ENCODE results near the gene KCNJ1. TPM values are rescaled to one million over a fixed set of nuclear protein-coding genes. Genes with fewer than 3 reads are reported as not detected.

The KCNJ1 gene
- total and polyA plus RNA-seq, 2 of the 8 experiments (the other 6 are each of a cell fraction or from before 2014, with no cell fraction given): 0.17 to 0.23 TPM

DNA sequence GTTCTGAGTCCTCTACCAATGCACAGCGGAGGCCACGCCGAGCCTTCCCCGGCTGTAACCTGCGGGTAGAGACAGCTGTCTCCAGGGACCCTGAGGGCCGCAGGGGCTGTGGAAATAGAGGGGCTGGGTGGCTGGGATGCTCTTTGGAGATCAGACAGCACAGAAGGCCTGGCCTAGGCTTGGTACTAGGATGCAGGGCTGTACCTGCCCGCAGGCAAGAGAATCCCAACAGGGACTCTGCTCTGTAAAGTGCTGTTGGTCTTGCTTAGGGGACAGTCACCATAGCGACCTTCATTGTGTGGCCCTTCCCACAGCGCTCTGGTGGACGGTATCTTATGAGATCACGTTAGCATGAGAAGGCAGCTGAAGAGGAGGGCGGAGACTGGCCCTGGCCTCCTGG, 12.7 kb upstream of the KCNJ1 start (continued):
- TF ChIP-seq, protein P1, sequence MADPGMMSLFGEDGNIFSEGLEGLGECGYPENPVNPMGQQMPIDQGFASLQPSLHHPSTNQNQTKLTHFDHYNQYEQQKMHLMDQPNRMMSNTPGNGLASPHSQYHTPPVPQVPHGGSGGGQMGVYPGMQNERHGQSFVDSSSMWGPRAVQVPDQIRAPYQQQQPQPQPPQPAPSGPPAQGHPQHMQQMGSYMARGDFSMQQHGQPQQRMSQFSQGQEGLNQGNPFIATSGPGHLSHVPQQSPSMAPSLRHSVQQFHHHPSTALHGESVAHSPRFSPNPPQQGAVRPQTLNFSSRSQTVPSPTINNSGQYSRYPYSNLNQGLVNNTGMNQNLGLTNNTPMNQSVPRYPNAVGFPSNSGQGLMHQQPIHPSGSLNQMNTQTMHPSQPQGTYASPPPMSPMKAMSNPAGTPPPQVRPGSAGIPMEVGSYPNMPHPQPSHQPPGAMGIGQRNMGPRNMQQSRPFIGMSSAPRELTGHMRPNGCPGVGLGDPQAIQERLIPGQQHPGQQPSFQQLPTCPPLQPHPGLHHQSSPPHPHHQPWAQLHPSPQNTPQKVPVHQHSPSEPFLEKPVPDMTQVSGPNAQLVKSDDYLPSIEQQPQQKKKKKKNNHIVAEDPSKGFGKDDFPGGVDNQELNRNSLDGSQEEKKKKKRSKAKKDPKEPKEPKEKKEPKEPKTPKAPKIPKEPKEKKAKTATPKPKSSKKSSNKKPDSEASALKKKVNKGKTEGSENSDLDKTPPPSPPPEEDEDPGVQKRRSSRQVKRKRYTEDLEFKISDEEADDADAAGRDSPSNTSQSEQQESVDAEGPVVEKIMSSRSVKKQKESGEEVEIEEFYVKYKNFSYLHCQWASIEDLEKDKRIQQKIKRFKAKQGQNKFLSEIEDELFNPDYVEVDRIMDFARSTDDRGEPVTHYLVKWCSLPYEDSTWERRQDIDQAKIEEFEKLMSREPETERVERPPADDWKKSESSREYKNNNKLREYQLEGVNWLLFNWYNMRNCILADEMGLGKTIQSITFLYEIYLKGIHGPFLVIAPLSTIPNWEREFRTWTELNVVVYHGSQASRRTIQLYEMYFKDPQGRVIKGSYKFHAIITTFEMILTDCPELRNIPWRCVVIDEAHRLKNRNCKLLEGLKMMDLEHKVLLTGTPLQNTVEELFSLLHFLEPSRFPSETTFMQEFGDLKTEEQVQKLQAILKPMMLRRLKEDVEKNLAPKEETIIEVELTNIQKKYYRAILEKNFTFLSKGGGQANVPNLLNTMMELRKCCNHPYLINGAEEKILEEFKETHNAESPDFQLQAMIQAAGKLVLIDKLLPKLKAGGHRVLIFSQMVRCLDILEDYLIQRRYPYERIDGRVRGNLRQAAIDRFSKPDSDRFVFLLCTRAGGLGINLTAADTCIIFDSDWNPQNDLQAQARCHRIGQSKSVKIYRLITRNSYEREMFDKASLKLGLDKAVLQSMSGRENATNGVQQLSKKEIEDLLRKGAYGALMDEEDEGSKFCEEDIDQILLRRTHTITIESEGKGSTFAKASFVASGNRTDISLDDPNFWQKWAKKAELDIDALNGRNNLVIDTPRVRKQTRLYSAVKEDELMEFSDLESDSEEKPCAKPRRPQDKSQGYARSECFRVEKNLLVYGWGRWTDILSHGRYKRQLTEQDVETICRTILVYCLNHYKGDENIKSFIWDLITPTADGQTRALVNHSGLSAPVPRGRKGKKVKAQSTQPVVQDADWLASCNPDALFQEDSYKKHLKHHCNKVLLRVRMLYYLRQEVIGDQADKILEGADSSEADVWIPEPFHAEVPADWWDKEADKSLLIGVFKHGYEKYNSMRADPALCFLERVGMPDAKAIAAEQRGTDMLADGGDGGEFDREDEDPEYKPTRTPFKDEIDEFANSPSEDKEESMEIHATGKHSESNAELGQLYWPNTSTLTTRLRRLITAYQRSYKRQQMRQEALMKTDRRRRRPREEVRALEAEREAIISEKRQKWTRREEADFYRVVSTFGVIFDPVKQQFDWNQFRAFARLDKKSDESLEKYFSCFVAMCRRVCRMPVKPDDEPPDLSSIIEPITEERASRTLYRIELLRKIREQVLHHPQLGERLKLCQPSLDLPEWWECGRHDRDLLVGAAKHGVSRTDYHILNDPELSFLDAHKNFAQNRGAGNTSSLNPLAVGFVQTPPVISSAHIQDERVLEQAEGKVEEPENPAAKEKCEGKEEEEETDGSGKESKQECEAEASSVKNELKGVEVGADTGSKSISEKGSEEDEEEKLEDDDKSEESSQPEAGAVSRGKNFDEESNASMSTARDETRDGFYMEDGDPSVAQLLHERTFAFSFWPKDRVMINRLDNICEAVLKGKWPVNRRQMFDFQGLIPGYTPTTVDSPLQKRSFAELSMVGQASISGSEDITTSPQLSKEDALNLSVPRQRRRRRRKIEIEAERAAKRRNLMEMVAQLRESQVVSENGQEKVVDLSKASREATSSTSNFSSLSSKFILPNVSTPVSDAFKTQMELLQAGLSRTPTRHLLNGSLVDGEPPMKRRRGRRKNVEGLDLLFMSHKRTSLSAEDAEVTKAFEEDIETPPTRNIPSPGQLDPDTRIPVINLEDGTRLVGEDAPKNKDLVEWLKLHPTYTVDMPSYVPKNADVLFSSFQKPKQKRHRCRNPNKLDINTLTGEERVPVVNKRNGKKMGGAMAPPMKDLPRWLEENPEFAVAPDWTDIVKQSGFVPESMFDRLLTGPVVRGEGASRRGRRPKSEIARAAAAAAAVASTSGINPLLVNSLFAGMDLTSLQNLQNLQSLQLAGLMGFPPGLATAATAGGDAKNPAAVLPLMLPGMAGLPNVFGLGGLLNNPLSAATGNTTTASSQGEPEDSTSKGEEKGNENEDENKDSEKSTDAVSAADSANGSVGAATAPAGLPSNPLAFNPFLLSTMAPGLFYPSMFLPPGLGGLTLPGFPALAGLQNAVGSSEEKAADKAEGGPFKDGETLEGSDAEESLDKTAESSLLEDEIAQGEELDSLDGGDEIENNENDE (IDR thresholded peaks at IDR 0.05; ENCODE audit: insufficient replicate concordance, low read length): no peak
- no peak for TF ChIP-seq CBX5 (IDR thresholded peaks at IDR 0.05; ENCODE audit: low read depth, low read length)
- TF ChIP-seq EGR1 (IDR thresholded peaks at IDR 0.05; ENCODE audit: borderline replicate concordance, low read depth, low read length): no peak

Data from H1 (cell line).